Astrocyte (in vitro differentiated cells and primary cell): ENCODE measurements around the gene ZRANB1. TPM values are rescaled to one million over a fixed set of nuclear protein-coding genes. Genes with fewer than 3 reads are reported as not detected.

Experiments
- DNase-seq: peaks from one replicate; pipeline ENCODE4 v3.0.0-alpha.2; 2010; ENCODE audit warnings: low read depth
- FAIRE-seq: peaks from 2 replicates; lab custom pipeline; 2011; peaks lifted over from hg19 to GRCh38; lab: Jason Lieb, UNC
- H2AFZ ChIP-seq: 2 replicates; pipeline ENCODE4 v1.6.0; 2012; ENCODE audit warnings: low read depth, low read length, inconsistent platforms
- H3K27ac ChIP-seq: 2 replicates; pipeline ENCODE4 v1.5.1; 2011; ENCODE audit warnings: low read depth, low read length, inconsistent platforms
- H3K27me3 ChIP-seq: 2 replicates; pipeline ENCODE4 v1.6.0; 2011; ENCODE audit warnings: low read length, inconsistent platforms; ENCODE audit not compliant: insufficient read depth
- H3K36me3 ChIP-seq: 2 replicates; pipeline ENCODE4 v1.5.1; 2011; ENCODE audit warnings: low read length, inconsistent platforms; ENCODE audit not compliant: insufficient read depth
- H3K4me1 ChIP-seq: 2 replicates; pipeline ENCODE4 v1.5.1; 2011; ENCODE audit warnings: low read length, inconsistent platforms; ENCODE audit not compliant: insufficient read depth
- H3K4me2 ChIP-seq: 2 replicates; pipeline ENCODE4 v1.6.0; 2012; ENCODE audit warnings: low read length, inconsistent platforms
- H3K4me3 ChIP-seq: 2 replicates; pipeline ENCODE4 v1.5.1; 2011; ENCODE audit warnings: low read depth, mild to moderate bottlenecking, low read length, inconsistent platforms; ENCODE audit not compliant: insufficient read depth
- H3K79me2 ChIP-seq: 2 replicates; pipeline ENCODE4 v1.6.0; 2012; ENCODE audit warnings: mild to moderate bottlenecking, low read length, inconsistent platforms; ENCODE audit not compliant: insufficient read depth
- H3K9ac ChIP-seq: 2 replicates; pipeline ENCODE4 v1.6.0; 2012; ENCODE audit warnings: mild to moderate bottlenecking, low read length, inconsistent platforms
- H3K9me3 ChIP-seq: 2 replicates; pipeline ENCODE4 v1.5.1; 2012; ENCODE audit warnings: low read depth, mild to moderate bottlenecking, low read length, inconsistent platforms; ENCODE audit not compliant: insufficient read depth
- H4K20me1 ChIP-seq: 2 replicates; pipeline ENCODE4 v1.6.0; 2012; ENCODE audit warnings: low read length, inconsistent platforms; ENCODE audit not compliant: insufficient read depth
- H3K27ac Mint-ChIP-seq: one replicate; pipeline ENCODE4 v1.8.0; 2021; ENCODE audit warnings: mild to moderate bottlenecking, mixed read lengths; ENCODE audit not compliant: unreplicated experiment
- H3K27me3 Mint-ChIP-seq: one replicate; pipeline ENCODE4 v1.8.0; 2021; ENCODE audit warnings: low read depth, mixed read lengths; ENCODE audit not compliant: unreplicated experiment
- H3K36me3 Mint-ChIP-seq: one replicate; pipeline ENCODE4 v1.8.0; 2021; ENCODE audit warnings: low read depth, mixed read lengths; ENCODE audit not compliant: unreplicated experiment
- H3K4me1 Mint-ChIP-seq: one replicate; pipeline ENCODE4 v1.8.0; 2021; ENCODE audit warnings: low read depth, mixed read lengths; ENCODE audit not compliant: unreplicated experiment
- H3K4me3 Mint-ChIP-seq: one replicate; pipeline ENCODE4 v1.8.0; 2021; ENCODE audit warnings: mild to moderate bottlenecking, moderate library complexity, mixed read lengths; ENCODE audit not compliant: unreplicated experiment
- H3K9me3 Mint-ChIP-seq: one replicate; pipeline ENCODE4 v1.8.0; 2021; ENCODE audit warnings: mild to moderate bottlenecking, mixed read lengths; ENCODE audit not compliant: unreplicated experiment
- EZH2 ChIP-seq: IDR thresholded peaks from 2 replicates; pipeline ENCODE4 v1.6.1; 2012; ENCODE audit warnings: mild to moderate bottlenecking, low read length, inconsistent platforms; ENCODE audit not compliant: insufficient read depth
- total RNA-seq: library from RNA; stranded (reverse); gene quantifications from 2 replicates; pipeline ENCODE4 v1.2.1, GENCODE V29; 2021
- TF ChIP-seq, protein P1 (sequence below): IDR thresholded peaks from 2 replicates; pipeline ENCODE4 v1.5.1; 2011; ENCODE audit warnings: low read depth, mild to moderate bottlenecking, inconsistent platforms, low read length, moderate library complexity; ENCODE audit not compliant: insufficient read depth

ZRANB1 gene
- total RNA-seq, 1 donor from 2014 or later: 24.9 TPM

DNA sequence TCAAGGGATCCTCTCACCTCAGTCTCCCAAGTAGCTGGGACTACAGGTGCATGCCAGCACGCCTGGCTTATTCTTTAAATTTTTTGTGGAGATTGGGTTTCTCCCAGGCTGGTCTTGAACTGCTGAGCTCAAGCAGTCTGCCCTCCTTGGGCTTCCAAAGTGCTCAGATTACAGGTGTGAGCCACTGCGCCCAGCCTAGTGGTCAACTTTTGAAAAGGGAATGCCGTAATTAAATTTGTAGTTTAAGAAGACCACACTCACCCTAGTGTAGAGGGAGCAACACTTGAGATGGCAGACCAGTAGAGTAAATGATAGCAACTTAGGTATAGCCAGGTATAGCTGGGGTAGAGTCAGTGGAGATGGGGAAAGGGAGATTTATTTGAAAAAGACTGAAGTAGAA is 17.6 kb downstream of the ZRANB1 start:
- no peak for FAIRE-seq
- Histone ChIP-seq H4K20me1 (peaks cover 82% of the 10 kb centered on the region), H3K4me2 (no peak overlapping the region), H3K36me3 (no peaks in the 10 kb centered on the region), H3K4me3 (no peak overlapping the region), H3K79me2 (peaks cover 90% of the 10 kb centered on the region), H3K27me3 (no peaks in the 10 kb centered on the region), H2AFZ (no peak overlapping the region), H3K9ac (no peak overlapping the region), H3K4me1 (no peaks in the 10 kb centered on the region), H3K27ac (no peak overlapping the region), H3K9me3 (no peaks in the 10 kb centered on the region)
- H3K4me1 Mint-ChIP-seq: peaks cover 6% of the 10 kb centered on the region
- DNase-seq: no peak
- H3K9me3 Mint-ChIP-seq: no peaks in the 10 kb centered on the region
- no peak for TF ChIP-seq EZH2
- TF ChIP-seq, protein P1, sequence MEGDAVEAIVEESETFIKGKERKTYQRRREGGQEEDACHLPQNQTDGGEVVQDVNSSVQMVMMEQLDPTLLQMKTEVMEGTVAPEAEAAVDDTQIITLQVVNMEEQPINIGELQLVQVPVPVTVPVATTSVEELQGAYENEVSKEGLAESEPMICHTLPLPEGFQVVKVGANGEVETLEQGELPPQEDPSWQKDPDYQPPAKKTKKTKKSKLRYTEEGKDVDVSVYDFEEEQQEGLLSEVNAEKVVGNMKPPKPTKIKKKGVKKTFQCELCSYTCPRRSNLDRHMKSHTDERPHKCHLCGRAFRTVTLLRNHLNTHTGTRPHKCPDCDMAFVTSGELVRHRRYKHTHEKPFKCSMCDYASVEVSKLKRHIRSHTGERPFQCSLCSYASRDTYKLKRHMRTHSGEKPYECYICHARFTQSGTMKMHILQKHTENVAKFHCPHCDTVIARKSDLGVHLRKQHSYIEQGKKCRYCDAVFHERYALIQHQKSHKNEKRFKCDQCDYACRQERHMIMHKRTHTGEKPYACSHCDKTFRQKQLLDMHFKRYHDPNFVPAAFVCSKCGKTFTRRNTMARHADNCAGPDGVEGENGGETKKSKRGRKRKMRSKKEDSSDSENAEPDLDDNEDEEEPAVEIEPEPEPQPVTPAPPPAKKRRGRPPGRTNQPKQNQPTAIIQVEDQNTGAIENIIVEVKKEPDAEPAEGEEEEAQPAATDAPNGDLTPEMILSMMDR: no peak
- H3K27me3 Mint-ChIP-seq: no peaks in the 10 kb centered on the region
- no peaks in the 10 kb centered on the region for H3K36me3 Mint-ChIP-seq
- no peak overlapping the region for H3K4me3 Mint-ChIP-seq
- no peak overlapping the region for H3K27ac Mint-ChIP-seq

DNA sequence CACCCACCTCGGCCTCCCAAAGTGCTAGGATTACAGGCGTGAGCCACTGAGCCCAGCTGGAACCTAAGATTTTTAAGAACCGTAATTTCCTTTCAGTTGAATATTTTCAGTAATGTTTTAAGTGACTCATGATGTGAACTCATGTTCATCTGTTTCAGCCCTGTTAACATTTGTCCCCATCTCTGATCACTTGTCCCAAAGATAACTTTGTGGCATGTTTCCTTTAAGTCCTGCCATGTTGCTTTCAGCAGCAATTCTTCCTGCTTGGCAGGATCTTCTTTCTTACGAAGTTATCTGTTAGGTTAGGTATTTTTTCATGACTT is 19.3 kb downstream of the ZRANB1 start:
- Mint-ChIP-seq H3K27ac (no peak overlapping the region), H3K36me3 (peaks cover 2% of the 10 kb centered on the region)

DNA sequence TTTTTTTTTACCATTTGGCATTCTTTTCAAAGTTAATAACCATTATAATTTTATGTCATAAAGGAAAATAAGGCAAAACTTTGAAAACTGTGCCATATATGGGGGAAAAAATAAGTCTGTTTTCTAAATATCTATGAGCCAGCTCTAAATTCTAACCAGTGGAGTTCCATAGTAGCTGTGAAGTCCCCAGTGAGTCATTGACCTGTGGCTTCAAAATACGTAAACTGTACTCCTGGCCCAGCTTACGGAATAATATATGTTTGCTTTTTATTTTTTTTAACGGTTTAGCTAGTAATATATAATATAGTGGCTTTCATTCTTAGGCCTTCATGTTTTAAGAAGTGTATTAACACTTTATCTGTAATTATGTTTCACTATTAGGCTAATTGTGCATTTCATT is 20.5 kb downstream of the ZRANB1 start:
- H3K27ac ChIP-seq: no peak overlapping the region

More for the DNA sequence above, 19.3 kb downstream of the ZRANB1 start:
- no peaks in the 10 kb centered on the region for H3K36me3 ChIP-seq
- TF ChIP-seq, protein P1: no peak
- TF ChIP-seq EZH2: no peak
- H3K4me1 ChIP-seq: no peaks in the 10 kb centered on the region
- no peak overlapping the region for H2AFZ ChIP-seq
- Mint-ChIP-seq H3K9me3 (no peaks in the 10 kb centered on the region), H3K4me3 (no peak overlapping the region), H3K4me1 (peaks cover 16% of the 10 kb centered on the region), H3K27me3 (no peaks in the 10 kb centered on the region)
- no peaks in the 10 kb centered on the region for H3K27me3 ChIP-seq
- H3K9ac ChIP-seq: no peak overlapping the region
- no peak overlapping the region for H3K4me2 ChIP-seq
- FAIRE-seq (no peak), DNase-seq (no peak)
- peaks cover 82% of the 10 kb centered on the region for H4K20me1 ChIP-seq
- H3K9me3 ChIP-seq: no peaks in the 10 kb centered on the region
- H3K27ac ChIP-seq: no peak overlapping the region
- peaks cover 90% of the 10 kb centered on the region for H3K79me2 ChIP-seq
- H3K4me3 ChIP-seq: no peak overlapping the region

More for the DNA sequence above, 20.5 kb downstream of the ZRANB1 start:
- H3K36me3 ChIP-seq: no peaks in the 10 kb centered on the region
- H3K9me3 Mint-ChIP-seq: no peaks in the 10 kb centered on the region
- DNase-seq: peak; percentile 27
- no peak for FAIRE-seq
- no peak overlapping the region for H3K4me3 ChIP-seq
- no peaks in the 10 kb centered on the region for H3K27me3 ChIP-seq
- H4K20me1 ChIP-seq: peaks cover 80% of the 10 kb centered on the region
- H3K79me2 ChIP-seq: peaks cover 84% of the 10 kb centered on the region
- H3K27ac Mint-ChIP-seq: no peak overlapping the region
- H3K27me3 Mint-ChIP-seq: no peaks in the 10 kb centered on the region
- TF ChIP-seq EZH2: no peak
- TF ChIP-seq, protein P1: no peak
- no peaks in the 10 kb centered on the region for H3K4me1 ChIP-seq
- H3K9ac ChIP-seq: no peak overlapping the region
- peaks cover 21% of the 10 kb centered on the region for H3K4me1 Mint-ChIP-seq
- H2AFZ ChIP-seq: no peak overlapping the region
- no peaks in the 10 kb centered on the region for H3K9me3 ChIP-seq
- H3K4me3 Mint-ChIP-seq: no peak overlapping the region
- H3K4me2 ChIP-seq: no peak overlapping the region
- H3K36me3 Mint-ChIP-seq: peaks cover 7% of the 10 kb centered on the region
